ENCODE results near the gene DUS1L.

DNA sequence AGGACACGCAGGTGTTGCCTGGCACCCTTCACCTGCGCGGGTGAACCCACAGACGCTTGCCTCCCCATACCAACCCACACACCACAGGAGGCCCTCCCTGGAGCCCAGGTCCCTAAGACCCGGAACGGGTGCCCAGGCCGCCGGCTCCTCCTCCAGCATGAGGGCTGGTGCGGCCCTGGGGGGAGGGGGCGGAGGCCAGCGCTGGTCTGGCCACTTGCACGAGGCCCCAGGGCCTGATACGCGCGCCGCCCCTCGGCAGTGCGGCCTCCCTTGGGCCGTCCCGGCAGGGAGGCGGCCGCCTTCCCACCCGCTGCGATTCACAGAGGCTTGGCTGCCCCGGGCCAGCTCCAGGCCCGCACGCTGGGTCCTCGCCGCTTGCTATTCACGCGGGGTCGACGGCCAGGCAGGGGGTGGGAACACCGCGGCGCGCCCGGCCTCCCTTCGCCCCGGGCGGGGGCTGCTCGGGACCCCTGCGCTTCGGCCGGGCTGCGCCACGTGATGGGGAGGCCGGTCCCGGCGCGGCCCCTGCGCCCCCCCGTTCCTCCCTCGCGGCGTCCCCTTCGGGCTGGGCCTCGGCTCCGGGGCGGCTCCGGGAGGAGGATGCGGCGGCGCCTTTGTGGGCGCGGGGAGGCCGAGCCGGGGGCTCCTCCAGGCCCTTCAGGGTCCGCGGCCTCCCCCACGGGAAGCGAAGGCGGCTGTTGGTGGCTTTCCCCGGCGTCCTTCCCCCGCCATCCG, 31.7 kb upstream of the DUS1L start:
- TF ChIP-seq, protein P1, sequence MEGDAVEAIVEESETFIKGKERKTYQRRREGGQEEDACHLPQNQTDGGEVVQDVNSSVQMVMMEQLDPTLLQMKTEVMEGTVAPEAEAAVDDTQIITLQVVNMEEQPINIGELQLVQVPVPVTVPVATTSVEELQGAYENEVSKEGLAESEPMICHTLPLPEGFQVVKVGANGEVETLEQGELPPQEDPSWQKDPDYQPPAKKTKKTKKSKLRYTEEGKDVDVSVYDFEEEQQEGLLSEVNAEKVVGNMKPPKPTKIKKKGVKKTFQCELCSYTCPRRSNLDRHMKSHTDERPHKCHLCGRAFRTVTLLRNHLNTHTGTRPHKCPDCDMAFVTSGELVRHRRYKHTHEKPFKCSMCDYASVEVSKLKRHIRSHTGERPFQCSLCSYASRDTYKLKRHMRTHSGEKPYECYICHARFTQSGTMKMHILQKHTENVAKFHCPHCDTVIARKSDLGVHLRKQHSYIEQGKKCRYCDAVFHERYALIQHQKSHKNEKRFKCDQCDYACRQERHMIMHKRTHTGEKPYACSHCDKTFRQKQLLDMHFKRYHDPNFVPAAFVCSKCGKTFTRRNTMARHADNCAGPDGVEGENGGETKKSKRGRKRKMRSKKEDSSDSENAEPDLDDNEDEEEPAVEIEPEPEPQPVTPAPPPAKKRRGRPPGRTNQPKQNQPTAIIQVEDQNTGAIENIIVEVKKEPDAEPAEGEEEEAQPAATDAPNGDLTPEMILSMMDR (IDR thresholded peaks at IDR 0.05; ENCODE audit: low read depth, low read length) = no peak
- TF ChIP-seq POLR2A (IDR thresholded peaks at IDR 0.05; ENCODE audit: extremely low read depth, insufficient read length) = no peak
- TF ChIP-seq, protein P2, sequence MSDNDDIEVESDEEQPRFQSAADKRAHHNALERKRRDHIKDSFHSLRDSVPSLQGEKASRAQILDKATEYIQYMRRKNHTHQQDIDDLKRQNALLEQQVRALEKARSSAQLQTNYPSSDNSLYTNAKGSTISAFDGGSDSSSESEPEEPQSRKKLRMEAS (IDR thresholded peaks at IDR 0.05; ENCODE audit: low read depth, low read length) = no peak; the same call in 1 of the 2 replicates
